IPS DF 6.9 (cell line): ENCODE results near the gene WWTR1.

Experiments
- DNase-seq: peaks from one replicate; pipeline ENCODE4 v3.0.0-alpha.2; 2013; ENCODE audit warnings: low read depth, low spot score
- H3K27ac ChIP-seq: one replicate; pipeline ENCODE4 v1.5.1; 2013; ENCODE audit warnings: low read length, control low read depth
- H3K27me3 ChIP-seq: 2 replicates; pipeline ENCODE4 v1.6.1; 2013; ENCODE audit warnings: mild to moderate bottlenecking, low read length; ENCODE audit not compliant: control insufficient read depth, insufficient read depth
- H3K36me3 ChIP-seq: 2 replicates; pipeline ENCODE4 v1.6.1; 2013; ENCODE audit warnings: low read length; ENCODE audit not compliant: control insufficient read depth, insufficient read depth
- H3K4me1 ChIP-seq: 2 replicates; pipeline ENCODE4 v1.6.1; 2013; ENCODE audit warnings: low read length; ENCODE audit not compliant: control insufficient read depth, insufficient read depth
- H3K4me3 ChIP-seq: 2 replicates; pipeline ENCODE4 v1.5.1; 2013; ENCODE audit warnings: mild to moderate bottlenecking, low read length
- H3K9me3 ChIP-seq: 2 replicates; pipeline ENCODE4 v1.6.1; 2013; ENCODE audit warnings: low read length, inconsistent platforms; ENCODE audit not compliant: control insufficient read depth, insufficient read depth
- WGBS: extraction: QIAGEN DNeasy Blood & Tissue Kit; methylation state at CpG from one replicate; pipeline ENCODE4 v1.1.7; 2013; ENCODE audit warnings: mixed read lengths, missing lambda C conversion rate; ENCODE audit not compliant: insufficient read length, insufficient coverage; 5-methylcytosine and 5-hydroxymethylcytosine counted together

The WWTR1 gene

DNA sequence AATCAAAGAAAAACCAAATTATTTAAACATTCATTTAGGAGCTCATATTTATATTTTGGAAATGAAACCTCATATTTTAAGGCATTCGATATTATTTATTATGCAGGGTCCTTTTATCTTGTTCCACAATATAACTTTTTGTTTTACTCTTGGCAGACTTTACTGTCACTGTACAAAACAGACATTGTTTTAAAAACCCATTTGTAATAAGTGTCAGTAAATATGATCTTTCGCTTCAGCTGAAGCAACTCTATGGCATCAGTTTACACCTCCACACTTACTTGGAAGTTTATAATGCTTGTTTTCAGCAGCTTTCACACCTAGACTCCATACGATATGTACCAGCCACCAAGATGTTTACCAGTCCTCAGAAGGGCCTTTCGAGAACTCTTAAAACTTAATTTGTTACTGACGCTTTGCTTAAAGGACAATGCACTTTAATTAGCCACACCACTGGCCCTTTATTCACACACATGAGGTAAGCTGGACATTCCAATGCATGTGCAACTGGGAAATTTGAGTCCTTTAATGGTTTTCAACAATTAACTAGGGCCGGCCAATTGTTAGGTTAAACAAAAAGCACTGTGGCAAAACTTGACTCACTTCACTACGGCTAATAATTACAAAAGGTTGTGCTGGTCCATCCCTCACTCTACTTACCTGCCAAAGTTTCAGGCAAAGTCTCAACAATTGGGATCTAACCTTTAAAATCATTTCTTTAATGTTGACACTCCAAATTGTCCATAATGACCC, 16.7 kb downstream of the WWTR1 start:
- H3K4me3 ChIP-seq = no peak overlapping the region
- DNase-seq = no peak
- H3K9me3 ChIP-seq = no peaks in the 10 kb centered on the region
- H3K36me3 ChIP-seq = no peaks in the 10 kb centered on the region
- H3K27me3 ChIP-seq = no peaks in the 10 kb centered on the region
- no peak overlapping the region for H3K27ac ChIP-seq
- no peaks in the 10 kb centered on the region for H3K4me1 ChIP-seq
- no CpG with 5 or more reads among the region's 7 CpGs for WGBS

DNA sequence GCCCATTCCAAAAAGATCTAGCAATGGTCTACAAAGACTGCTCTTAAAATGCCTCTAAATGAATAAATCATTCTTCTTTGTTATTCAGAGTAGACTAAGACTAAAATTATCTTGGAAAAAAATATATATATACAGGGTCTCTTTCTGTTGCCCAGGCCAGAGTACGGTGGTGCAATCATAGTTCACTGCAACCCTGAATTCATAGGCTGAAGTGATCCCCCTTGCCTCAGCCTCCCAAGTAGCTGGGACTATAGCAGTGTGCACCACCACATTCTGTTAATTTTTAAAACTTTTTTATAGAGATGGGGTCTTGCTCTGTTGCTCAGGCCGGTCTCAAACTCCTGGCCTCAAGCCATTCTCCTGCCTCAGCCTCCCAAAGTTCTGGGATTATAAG, 18.7 kb downstream of the WWTR1 start:
- Histone ChIP-seq H3K27me3 (no peaks in the 10 kb centered on the region), H3K9me3 (no peaks in the 10 kb centered on the region), H3K27ac (no peak overlapping the region), H3K36me3 (no peaks in the 10 kb centered on the region), H3K4me3 (no peak overlapping the region), H3K4me1 (no peaks in the 10 kb centered on the region)
- WGBS = no CpG with 5 or more reads among the region's 2 CpGs
- DNase-seq = no peak

DNA sequence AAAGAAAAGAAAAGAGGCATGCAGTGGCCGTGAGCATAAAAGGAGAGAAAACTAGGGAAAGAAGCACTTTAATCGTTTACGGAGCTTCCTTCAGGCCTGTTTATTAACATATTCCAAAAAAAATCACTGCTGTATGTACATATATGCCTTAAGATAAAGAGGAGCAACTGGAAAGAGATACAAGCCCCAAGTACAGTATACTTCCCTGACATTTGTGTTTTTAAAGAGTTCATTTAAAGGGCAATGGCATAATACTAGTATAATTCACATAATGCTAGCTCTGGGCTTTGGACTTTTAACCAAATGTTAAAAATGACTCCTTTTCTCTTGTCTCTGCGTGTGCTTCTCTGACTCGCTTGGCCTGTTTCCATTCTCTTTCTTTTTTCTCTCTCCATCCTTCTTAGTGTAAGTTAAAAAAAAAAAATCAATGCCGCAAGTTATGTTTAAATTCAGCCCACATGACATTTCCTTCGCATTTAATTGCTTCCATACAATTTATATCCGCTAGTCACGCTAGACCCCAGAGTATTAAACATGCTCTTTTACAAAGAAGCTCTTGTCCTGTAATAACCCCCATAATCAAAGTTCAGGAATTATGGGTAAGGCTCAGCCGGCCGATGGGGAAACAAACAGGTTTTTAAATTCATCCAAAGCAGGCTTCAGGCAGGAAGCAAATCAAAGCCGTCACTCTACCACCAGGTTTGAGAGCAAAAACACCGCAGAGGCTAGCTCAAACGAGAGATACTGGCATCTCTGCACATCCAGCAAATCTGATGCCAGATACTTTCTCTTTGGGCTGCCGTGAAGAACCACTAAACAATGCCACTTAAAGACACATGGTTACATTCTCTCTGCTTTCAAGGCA, 19.4 kb downstream of the WWTR1 start:
- no peak for DNase-seq
- H3K4me3 ChIP-seq = no peak overlapping the region
- H3K4me1 ChIP-seq = no peaks in the 10 kb centered on the region

DNA sequence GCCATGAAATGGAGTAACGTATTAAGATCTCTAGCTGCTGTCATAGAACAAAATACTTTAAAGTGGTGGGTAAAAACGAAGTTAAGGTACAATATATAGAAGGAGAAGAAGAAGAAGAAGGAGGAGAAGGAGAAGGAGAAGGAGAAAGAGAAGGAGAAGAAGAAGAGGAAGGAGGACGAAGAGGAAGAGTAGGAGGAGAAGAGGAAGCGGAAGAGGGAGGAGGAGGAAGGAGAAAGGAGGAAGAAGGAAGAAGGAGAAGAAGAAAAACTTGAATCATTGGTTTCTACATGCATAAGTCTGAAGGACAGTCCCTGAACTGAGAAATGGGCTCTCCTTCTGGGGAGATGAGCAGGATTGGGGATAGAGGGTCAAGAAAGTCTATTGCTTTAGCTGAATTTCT, 22.4 kb downstream of the WWTR1 start:
- no peaks in the 10 kb centered on the region for H3K27me3 ChIP-seq

More for the DNA sequence above, 19.4 kb downstream of the WWTR1 start:
- H3K9me3 ChIP-seq = no peaks in the 10 kb centered on the region
- no peaks in the 10 kb centered on the region for H3K36me3 ChIP-seq
- no peak overlapping the region for H3K27ac ChIP-seq
- H3K27me3 ChIP-seq = no peaks in the 10 kb centered on the region
- no CpG with 5 or more reads among the region's 15 CpGs for WGBS

DNA sequence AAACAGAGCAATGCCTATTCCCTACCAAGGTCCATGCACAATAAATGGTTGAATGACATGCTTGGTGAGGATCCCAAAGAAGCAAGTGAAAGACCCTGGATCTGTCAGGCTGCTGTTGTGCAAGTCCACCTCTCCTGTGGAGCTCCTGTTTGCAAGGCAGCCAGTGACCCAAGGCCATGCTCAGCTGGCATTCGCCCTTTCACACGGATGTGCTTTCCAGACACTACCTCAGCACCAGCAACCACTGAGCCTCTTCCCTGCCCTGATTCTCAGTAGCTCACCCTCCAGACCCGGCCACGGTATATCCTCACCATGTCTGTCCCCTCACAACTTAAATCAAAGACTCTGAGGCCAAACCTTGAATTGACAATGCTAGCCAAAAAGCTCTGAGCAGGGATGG, 23.3 kb downstream of the WWTR1 start:
- H3K4me3 ChIP-seq = no peak overlapping the region
- DNase-seq = no peak
- no peaks in the 10 kb centered on the region for H3K27me3 ChIP-seq
- no peak overlapping the region for H3K27ac ChIP-seq
- no peaks in the 10 kb centered on the region for H3K9me3 ChIP-seq
- H3K36me3 ChIP-seq = no peaks in the 10 kb centered on the region
- no CpG with 5 or more reads among the region's 4 CpGs for WGBS
- 0 out of 2 replicates have a peak, but pooled peaks cover 2% of the 10 kb centered on the region for H3K4me1 ChIP-seq

More for the DNA sequence above, 22.4 kb downstream of the WWTR1 start:
- no peak overlapping the region for H3K27ac ChIP-seq
- 100% methylated on average over 2 of the region's 4 CpGs for WGBS
- H3K9me3 ChIP-seq = no peaks in the 10 kb centered on the region
- H3K4me3 ChIP-seq = no peak overlapping the region
- DNase-seq = no peak
- H3K36me3 ChIP-seq = no peaks in the 10 kb centered on the region
- H3K4me1 ChIP-seq = 0 out of 2 replicates have a peak, but pooled peaks cover 2% of the 10 kb centered on the region

DNA sequence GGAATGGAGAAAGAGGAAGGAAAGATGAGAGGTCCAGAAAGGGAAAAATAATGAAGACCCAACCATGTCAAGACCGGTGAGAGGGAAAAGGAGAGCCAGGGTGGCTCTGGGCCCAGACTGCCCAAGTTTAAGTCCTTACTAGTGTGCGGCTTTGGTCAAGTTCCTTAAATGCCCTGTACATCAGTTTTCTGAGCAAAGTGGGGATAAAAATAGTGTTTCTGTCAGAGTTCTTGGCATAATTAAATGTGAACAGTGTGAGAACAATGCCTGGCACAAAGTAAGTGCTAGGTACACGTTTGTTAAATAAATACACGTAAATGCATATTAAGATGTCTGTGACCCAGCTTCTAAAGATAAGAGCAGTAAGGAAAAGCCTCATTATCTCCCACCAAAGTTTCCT, 23.8 kb downstream of the WWTR1 start:
- no peaks in the 10 kb centered on the region for H3K27me3 ChIP-seq

DNA sequence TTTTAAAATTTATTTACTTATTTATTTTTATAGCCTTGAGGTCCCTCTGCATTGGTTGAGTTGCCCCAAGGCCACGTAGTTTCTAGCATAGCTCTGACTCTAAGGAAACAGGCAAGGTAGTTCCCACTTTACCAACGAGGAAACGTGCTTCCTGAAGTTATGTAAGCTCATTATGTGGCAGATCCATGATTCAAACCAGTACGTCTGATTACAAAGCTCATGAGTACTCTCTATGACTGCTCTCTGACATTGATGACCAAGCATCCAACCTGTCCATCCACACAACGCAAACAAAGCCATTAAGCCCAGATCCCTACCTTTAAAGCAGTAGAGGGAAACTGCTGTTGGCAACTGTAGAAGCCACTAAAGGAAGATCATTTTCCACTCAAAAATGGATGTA, 25.6 kb downstream of the WWTR1 start:
- no CpG with 5 or more reads among the region's 5 CpGs for WGBS
- no peaks in the 10 kb centered on the region for H3K36me3 ChIP-seq
- H3K9me3 ChIP-seq = no peaks in the 10 kb centered on the region
- DNase-seq = no peak
- H3K4me3 ChIP-seq = no peak overlapping the region
- H3K4me1 ChIP-seq = 0 out of 2 replicates have a peak, but pooled peaks cover 2% of the 10 kb centered on the region
- no peak overlapping the region for H3K27ac ChIP-seq
- H3K27me3 ChIP-seq = no peaks in the 10 kb centered on the region

More for the DNA sequence above, 23.8 kb downstream of the WWTR1 start:
- Histone ChIP-seq H3K36me3 (no peaks in the 10 kb centered on the region), H3K27ac (no peak overlapping the region), H3K9me3 (no peaks in the 10 kb centered on the region), H3K4me3 (no peak overlapping the region), H3K4me1 (0 out of 2 replicates have a peak, but pooled peaks cover 2% of the 10 kb centered on the region)
- no CpG with 5 or more reads among the region's 4 CpGs for WGBS
- DNase-seq = no peak

DNA sequence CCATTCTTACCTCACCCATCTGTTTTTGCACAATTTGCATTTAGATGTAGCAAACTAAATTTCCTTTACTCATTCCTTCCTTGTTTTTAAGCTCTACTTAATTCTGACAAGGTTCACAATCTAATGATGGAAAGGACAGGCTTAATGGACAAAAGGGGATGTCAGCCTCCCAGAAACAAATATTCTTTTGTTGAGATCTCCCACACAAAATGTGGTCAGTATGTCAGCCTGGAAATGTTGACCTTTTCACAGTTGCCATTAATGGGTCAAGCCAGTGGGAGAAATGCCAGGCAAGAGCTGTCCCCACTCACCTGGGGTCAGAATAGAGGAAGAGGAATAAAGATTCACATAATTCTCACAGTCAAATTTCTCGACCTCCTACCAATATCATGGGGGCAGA, 27.0 kb downstream of the WWTR1 start:
- H3K27ac ChIP-seq = no peak overlapping the region
- H3K4me1 ChIP-seq = 0 out of 2 replicates have a peak, but pooled peaks cover 2% of the 10 kb centered on the region
- no peak for DNase-seq
- no peaks in the 10 kb centered on the region for H3K27me3 ChIP-seq
- no CpG with 5 or more reads among the region's 1 CpG for WGBS
- H3K9me3 ChIP-seq = no peaks in the 10 kb centered on the region
- no peak overlapping the region for H3K4me3 ChIP-seq
- H3K36me3 ChIP-seq = no peaks in the 10 kb centered on the region

DNA sequence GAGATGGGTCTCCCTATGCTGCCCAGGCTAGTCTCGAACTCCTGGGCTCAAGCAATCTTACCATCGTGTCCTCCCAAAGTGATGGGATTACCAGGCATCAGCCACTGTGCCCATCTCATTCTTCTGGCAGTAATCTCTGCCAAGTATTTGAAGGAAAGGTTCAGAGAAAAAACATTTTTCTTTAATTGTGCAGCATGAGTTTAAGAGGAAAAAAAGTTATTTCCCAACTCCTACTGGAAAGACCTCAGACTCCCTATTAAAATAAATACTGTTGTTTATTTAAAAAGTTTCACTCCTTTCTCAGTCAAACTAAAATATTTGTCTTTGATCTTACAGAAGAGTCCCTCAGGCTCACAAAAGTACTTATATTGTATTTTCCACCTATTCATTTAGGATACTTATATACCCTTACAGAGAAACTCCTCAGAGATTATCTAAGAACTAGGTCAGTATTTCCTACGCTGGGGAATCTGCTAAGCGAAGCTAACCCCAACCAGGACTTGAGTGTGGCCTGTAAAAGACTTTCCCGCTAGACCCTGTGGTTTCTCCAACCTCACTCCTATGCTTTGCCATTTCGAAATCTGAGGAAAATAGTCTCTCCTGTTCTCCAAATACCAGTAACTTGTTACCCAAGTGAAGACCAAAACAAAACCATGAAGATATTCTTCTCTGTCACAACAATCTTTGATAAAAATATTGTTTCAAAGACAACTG, 28.7 kb downstream of the WWTR1 start:
- DNase-seq = no peak
- Histone ChIP-seq H3K4me1 (0 out of 2 replicates have a peak, but pooled peaks cover 2% of the 10 kb centered on the region), H3K4me3 (no peak overlapping the region), H3K27me3 (no peaks in the 10 kb centered on the region), H3K9me3 (no peaks in the 10 kb centered on the region), H3K27ac (no peak overlapping the region), H3K36me3 (no peaks in the 10 kb centered on the region)
- WGBS = no CpG with 5 or more reads among the region's 6 CpGs

DNA sequence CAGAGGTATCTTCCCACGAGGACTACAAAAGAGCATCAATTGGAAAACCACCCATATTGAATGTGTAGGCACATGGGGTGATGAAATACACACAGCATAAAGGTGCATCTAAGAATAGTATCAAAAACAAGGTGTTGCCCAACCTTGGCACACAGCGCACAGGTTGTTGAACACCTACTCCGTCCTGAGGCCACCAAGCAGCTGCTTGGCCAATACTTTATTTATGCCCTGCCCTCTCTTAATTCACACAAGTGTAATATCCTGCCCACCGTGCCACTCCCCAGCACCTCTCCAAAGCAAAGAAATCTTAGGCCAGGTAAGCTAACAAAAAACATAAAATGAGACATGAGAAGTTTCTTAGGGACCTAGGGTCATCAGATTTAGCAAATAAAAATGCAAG, 31.2 kb downstream of the WWTR1 start:
- Histone ChIP-seq H3K4me1 (0 out of 2 replicates have a peak, but pooled peaks cover 2% of the 10 kb centered on the region), H3K27me3 (no peaks in the 10 kb centered on the region), H3K4me3 (no peak overlapping the region), H3K36me3 (no peaks in the 10 kb centered on the region), H3K9me3 (no peaks in the 10 kb centered on the region), H3K27ac (no peak overlapping the region)
- WGBS = no CpG with 5 or more reads among the region's 4 CpGs
- DNase-seq = no peak
